Transverse colon (tissue), 4 donors: Measurements from ENCODE around the gene TTC38. TPM values are rescaled to one million over a fixed set of nuclear protein-coding genes. Genes with fewer than 3 reads are reported as not detected.

Experiments used
- DNase-seq: peaks from one replicate; pipeline ENCODE4 v3.0.0-alpha.2; 2019
- H3K27ac ChIP-seq, 4 donors: fragments of 200-600 bp; sonication (generic); 2 replicates each; pipeline ENCODE4 v1.5.1; 2016 to 2018; ENCODE audit warnings: inconsistent platforms in 4 of 4
- H3K27me3 ChIP-seq: fragments of 200-600 bp; sonication (generic); 2 replicates; pipeline ENCODE4 v1.5.1; 2017; ENCODE audit warnings: inconsistent platforms
- H3K36me3 ChIP-seq, 4 donors: fragments of 200-600 bp; sonication (generic); 2 replicates each; pipeline ENCODE4 v1.5.1; 2017 to 2019; ENCODE audit warnings: inconsistent platforms in 4 of 4
- H3K4me1 ChIP-seq, 4 donors: fragments of 200-600 bp; sonication (generic); 2 replicates each; pipeline ENCODE4 v1.5.1; 2017 to 2020; ENCODE audit warnings: inconsistent platforms in 4 of 4
- H3K4me3 ChIP-seq, 4 donors: fragments of 200-600 bp; sonication (generic); 1 replicate in 1 of 4; 2 replicates in 3 of 4; pipeline versions ENCODE4 v1.5.1 to v1.6.1; 2017 to 2019; ENCODE audit warnings: inconsistent platforms in 4 of 4
- H3K9me3 ChIP-seq, 2 donors: fragments of 200-600 bp; sonication (generic); 2 replicates each; pipeline ENCODE4 v1.5.1; 2017 to 2019; ENCODE audit warnings: inconsistent platforms in 2 of 2
- EP300 ChIP-seq: sonication (generic); formaldehyde crosslinking; IDR thresholded peaks from one replicate; pipeline ENCODE4 v1.6.1; 2017; ENCODE audit warnings: antibody characterized with exemption, low read depth
- POLR2A ChIP-seq: fragments of 450-650 bp; IDR thresholded peaks from one replicate; pipeline ENCODE4 v1.6.1; 2016; ENCODE audit warnings: antibody characterized with exemption, mild to moderate bottlenecking, moderate library complexity
- POLR2AphosphoS5 ChIP-seq, 3 donors: sonication (generic); formaldehyde crosslinking; IDR thresholded peaks; one replicate each; pipeline ENCODE4 v1.6.1; 2016; ENCODE audit warnings: antibody characterized with exemption in 3 of 3
- WGBS, 2 donors: methylation state at CpG; one replicate each; pipeline ENCODE4 v1.1.5; 2018; ENCODE audit warnings: low coverage in 1 of 2; 5-methylcytosine and 5-hydroxymethylcytosine counted together
- in situ Hi-C, 4 donors: fragments of 200-750 bp; cut with MboI; loops; one replicate each; pipeline versions ENCODE4 v1.15.0 to v1.15.1; 2017; ENCODE audit warnings: low sequenced_read_pairs in 3 of 4, low pct_ligation_motif_present in 1 of 4, low pct_unique_long_range_greater_than_20kb in 1 of 4
- intact Hi-C: fragments of 100-400 bp; cut with DNase I; formaldehyde crosslinking; loops from one replicate; pipeline ENCODE4 v1.15.1; 2023; ENCODE audit warnings: low total_unique reads
- total RNA-seq, 4 donors: library from RNA; depleted of rRNA; stranded (reverse); fragments of >200 nt; gene quantifications; one replicate each; pipeline ENCODE4 v1.1.0, GENCODE V29; 2016
- TF ChIP-seq, protein P1 (sequence below), 5 experiments: fragments of 200-600 bp in 3 of 5; fragments of 450-650 bp in 2 of 5; sonication (generic) in 3 of 5; IDR thresholded peaks; 1 replicate in 2 of 5; 2 replicates in 3 of 5; pipeline ENCODE4 v1.5.1; 2016 to 2017; ENCODE audit warnings: antibody characterized with exemption in 5 of 5, inconsistent platforms in 3 of 5, mild to moderate bottlenecking in 2 of 5, moderate library complexity in 1 of 5

TTC38 gene
- total RNA-seq, 4 donors from 2014 or later, result 167 to 316 (median 292) TPM

GRCh38 chr22:46238541-46238940, 29.3 kb upstream of the TTC38 start:
- H3K27ac ChIP-seq, result peak overlapping the region; percentile 25 to 62 (median 55)
- TF ChIP-seq, protein P1, sequence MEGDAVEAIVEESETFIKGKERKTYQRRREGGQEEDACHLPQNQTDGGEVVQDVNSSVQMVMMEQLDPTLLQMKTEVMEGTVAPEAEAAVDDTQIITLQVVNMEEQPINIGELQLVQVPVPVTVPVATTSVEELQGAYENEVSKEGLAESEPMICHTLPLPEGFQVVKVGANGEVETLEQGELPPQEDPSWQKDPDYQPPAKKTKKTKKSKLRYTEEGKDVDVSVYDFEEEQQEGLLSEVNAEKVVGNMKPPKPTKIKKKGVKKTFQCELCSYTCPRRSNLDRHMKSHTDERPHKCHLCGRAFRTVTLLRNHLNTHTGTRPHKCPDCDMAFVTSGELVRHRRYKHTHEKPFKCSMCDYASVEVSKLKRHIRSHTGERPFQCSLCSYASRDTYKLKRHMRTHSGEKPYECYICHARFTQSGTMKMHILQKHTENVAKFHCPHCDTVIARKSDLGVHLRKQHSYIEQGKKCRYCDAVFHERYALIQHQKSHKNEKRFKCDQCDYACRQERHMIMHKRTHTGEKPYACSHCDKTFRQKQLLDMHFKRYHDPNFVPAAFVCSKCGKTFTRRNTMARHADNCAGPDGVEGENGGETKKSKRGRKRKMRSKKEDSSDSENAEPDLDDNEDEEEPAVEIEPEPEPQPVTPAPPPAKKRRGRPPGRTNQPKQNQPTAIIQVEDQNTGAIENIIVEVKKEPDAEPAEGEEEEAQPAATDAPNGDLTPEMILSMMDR (IDR thresholded peaks at IDR 0.05), result no peak
- peaks cover 0 to 16% (median 4%) of the 10 kb centered on the region in 4 donors for H3K36me3 ChIP-seq
- WGBS, 2 donors, result 65 to 91% methylated on average over 4 to 16 of the region's 16 CpGs
- H3K9me3 ChIP-seq, result no peaks in the 10 kb centered on the region
- in situ Hi-C loops (no loop called here), intact Hi-C loops (no loop called here)
- DNase-seq, result no peak
- H3K4me1 ChIP-seq, result peaks cover 0 to 15% (median 0%) of the 10 kb centered on the region in 4 donors
- no peak overlapping the region for H3K4me3 ChIP-seq
- no peaks in the 10 kb centered on the region for H3K27me3 ChIP-seq

DNA sequence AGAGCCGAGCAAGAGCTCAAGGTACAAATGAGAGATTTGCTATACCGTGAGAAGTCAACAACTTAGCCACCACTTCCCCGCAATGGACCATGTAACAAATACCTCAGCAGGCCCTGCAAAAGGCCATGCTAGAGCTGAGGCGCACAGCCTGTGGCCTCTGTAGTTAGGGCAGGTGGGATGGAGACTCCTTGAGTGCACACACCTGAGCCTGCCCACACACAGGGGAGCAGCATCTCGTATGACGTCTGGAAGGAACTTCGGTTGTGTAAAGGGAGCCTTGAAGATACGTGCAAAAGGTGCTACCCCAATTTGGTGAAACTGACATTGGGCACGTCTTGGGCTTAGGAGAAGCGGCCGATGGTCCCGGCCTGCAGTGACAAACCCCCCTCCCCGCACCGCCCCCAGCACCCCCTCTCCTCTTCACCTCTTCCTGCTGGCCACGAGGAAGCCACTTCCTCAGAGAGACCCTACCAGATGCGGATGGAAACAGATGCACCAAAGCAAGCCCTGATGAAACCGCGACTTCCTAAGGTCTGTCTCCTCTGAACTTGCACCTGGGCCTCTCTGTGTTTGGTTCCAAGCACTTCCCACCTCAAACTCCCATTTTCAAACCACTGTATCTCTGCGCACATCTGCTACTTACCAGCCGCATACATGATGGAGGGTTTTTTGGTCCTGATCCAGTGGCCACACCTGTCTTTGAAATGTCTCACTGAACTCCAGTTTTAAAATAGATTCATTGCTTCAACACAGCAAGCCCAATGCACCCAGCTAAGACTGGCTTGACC, 28.4 kb upstream of the TTC38 start:
- H3K36me3 ChIP-seq, result peaks cover 0 to 16% (median 4%) of the 10 kb centered on the region in 4 donors

GRCh38 chr22:46240073-46240472, 27.7 kb upstream of the TTC38 start:
- H3K9me3 ChIP-seq, result no peaks in the 10 kb centered on the region
- TF ChIP-seq EP300, result no peak
- no peak for TF ChIP-seq POLR2AphosphoS5 (IDR thresholded peaks at IDR 0.05)
- TF ChIP-seq, protein P1 (IDR thresholded peaks at IDR 0.05), result no peak
- TF ChIP-seq POLR2A, result no peak
- no peak overlapping the region for H3K4me3 ChIP-seq
- H3K27ac ChIP-seq, result no peak overlapping the region
- in situ Hi-C loops, result no loop called here
- DNase-seq, result no peak
- WGBS, 2 donors, result 84% methylated on average over 2 of the region's 2 CpGs; no CpG with 5 or more reads in 1 of the 2 donors
- H3K27me3 ChIP-seq, result no peaks in the 10 kb centered on the region
- H3K4me1 ChIP-seq, result peaks cover 0 to 13% (median 0%) of the 10 kb centered on the region in 4 donors
- H3K36me3 ChIP-seq, result peaks cover 0 to 16% (median 4%) of the 10 kb centered on the region in 4 donors
- intact Hi-C loops, result no loop called here

More for the DNA sequence above, 28.4 kb upstream of the TTC38 start:
- H3K4me1 ChIP-seq, result peaks cover 0 to 13% (median 0%) of the 10 kb centered on the region in 4 donors
- peak overlapping the region in 2 of 4 donors; percentile 54 to 62 for H3K27ac ChIP-seq
- in situ Hi-C loops (no loop called here), intact Hi-C loops (no loop called here)
- WGBS, 2 donors, result 76% methylated on average over 20 of the region's 20 CpGs; no CpG with 5 or more reads in 1 of the 2 donors
- H3K27me3 ChIP-seq, result no peaks in the 10 kb centered on the region
- H3K4me3 ChIP-seq, result no peak overlapping the region
- H3K9me3 ChIP-seq, result no peaks in the 10 kb centered on the region
- TF ChIP-seq EP300 (no peak), POLR2A (no peak), POLR2AphosphoS5 (IDR thresholded peaks at IDR 0.05) (no peak)
- TF ChIP-seq, protein P1 (IDR thresholded peaks at IDR 0.05), result no peak
- DNase-seq, result no peak

DNA sequence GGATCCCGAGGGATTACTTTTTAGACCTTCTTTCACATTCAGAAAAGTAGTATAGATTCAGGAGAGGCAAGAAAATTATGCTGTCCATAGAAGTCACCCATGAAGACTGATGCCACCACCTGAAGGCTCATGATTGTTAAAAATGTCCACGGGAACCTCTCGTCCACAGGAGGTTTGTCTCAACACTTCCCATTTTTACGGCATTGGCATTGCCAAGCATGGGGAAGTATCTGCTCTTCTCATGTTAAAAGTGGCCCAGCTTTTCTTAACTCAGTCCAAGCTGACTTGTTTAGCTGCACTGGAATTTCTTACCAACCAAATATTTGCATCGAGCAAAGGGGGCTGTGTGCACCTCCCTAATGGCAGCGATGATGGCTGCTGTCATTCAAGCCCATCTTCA, 27.3 kb upstream of the TTC38 start:
- H3K4me1 ChIP-seq, result peaks cover 0 to 16% (median 0%) of the 10 kb centered on the region in 4 donors
- DNase-seq, result no peak
- no peak overlapping the region for H3K27ac ChIP-seq
- H3K4me3 ChIP-seq, result no peak overlapping the region
- in situ Hi-C loops (no loop called here), intact Hi-C loops (no loop called here)
- no peak for TF ChIP-seq POLR2AphosphoS5 (IDR thresholded peaks at IDR 0.05)
- H3K9me3 ChIP-seq, result no peaks in the 10 kb centered on the region
- peaks cover 0 to 11% (median 4%) of the 10 kb centered on the region in 4 donors for H3K36me3 ChIP-seq
- WGBS, 2 donors, result 73 to 94% methylated on average over 3 to 6 of the region's 6 CpGs
- H3K27me3 ChIP-seq, result no peaks in the 10 kb centered on the region
